A549 (cell line): ENCODE data around the gene LRRC4C.

Experiments
- CBX8 ChIP-seq: fragments of 200-600 bp; sonication (generic); IDR thresholded peaks from 2 replicates; pipeline ENCODE4 v1.6.1; 2016
- CEBPB ChIP-seq, 2 experiments: fragments of >200 bp in 1 of 2; sonication (Bioruptor Twin) in 1 of 2; formaldehyde crosslinking in 1 of 2; IDR thresholded peaks; 2 replicates each; pipeline ENCODE4 v1.6.1; 2012 to 2016
- CTCF ChIP-seq: fragments of >200 bp; sonication (Bioruptor Twin); formaldehyde crosslinking; IDR thresholded peaks from 3 replicates; pipeline ENCODE4 v1.5.1; 2016
- EP300 ChIP-seq, 2 experiments: fragments of >200 bp; sonication (Bioruptor Twin); formaldehyde crosslinking; IDR thresholded peaks; 2 replicates in 1 of 2; 3 replicates in 1 of 2; pipeline ENCODE4 v1.6.1; 2016 to 2017
- KDM1A ChIP-seq: fragments of 200-600 bp; sonication (generic); IDR thresholded peaks from 2 replicates; pipeline ENCODE4 v1.6.1; 2016; ENCODE audit warnings: low read depth, mild to moderate bottlenecking
- POLR2A ChIP-seq: IDR thresholded peaks from 2 replicates; pipeline ENCODE4 v1.6.1; 2012; ENCODE audit warnings: mild to moderate bottlenecking, low read length
- RCOR1 ChIP-seq: fragments of 150-350 bp; IDR thresholded peaks from 2 replicates; pipeline ENCODE4 v1.6.1; 2014; ENCODE audit warnings: antibody characterized with exemption, low read length, low read depth
- REST ChIP-seq: fragments of 200-600 bp; sonication (generic); IDR thresholded peaks from 2 replicates; pipeline ENCODE4 v1.6.1; 2016; ENCODE audit warnings: antibody characterized with exemption, mild to moderate bottlenecking, moderate library complexity
- SMC3 ChIP-seq: fragments of >200 bp; sonication (Bioruptor Twin); formaldehyde crosslinking; IDR thresholded peaks from 3 replicates; pipeline ENCODE4 v1.6.1; 2018; ENCODE audit warnings: inconsistent platforms
- ZFP36 ChIP-seq: fragments of 450-650 bp; IDR thresholded peaks from 2 replicates; pipeline ENCODE4 v1.6.1; 2014; ENCODE audit warnings: borderline replicate concordance; ENCODE audit not compliant: partially characterized antibody

- TF ChIP-seq CTCF (no peak), POLR2A (no peak), CBX8 (no peak), REST (no peak), KDM1A (no peak), SMC3 (no peak), RCOR1 (no peak), CEBPB (IDR thresholded peaks at IDR 0.05) (no peak), EP300 (IDR thresholded peaks at IDR 0.05) (no peak), ZFP36 (no peak)
Measured at GRCh38 chr11:41389623-41390130, 69.8 kb downstream of the LRRC4C start.
